Spleen (tissue), 11 donors: Measurements from ENCODE around the gene EIF2S3. TPM values are rescaled to one million over a fixed set of nuclear protein-coding genes. Genes with fewer than 3 reads are reported as not detected.

Experiments
- DNase-seq: peaks from one replicate; pipeline ENCODE4 v3.0.0-alpha.2; 2020
- H3K27ac ChIP-seq, 8 donors: fragments of 200-600 bp; sonication (generic) in 7 of 8; 1 replicate in 4 of 8; 2 replicates in 4 of 8; pipeline versions ENCODE4 v1.5.0 to v1.8.0; 2016 to 2021; ENCODE audit warnings: inconsistent platforms in 4 of 8, mild to moderate bottlenecking in 4 of 8, moderate library complexity in 1 of 8
- H3K27me3 ChIP-seq, 7 donors: fragments of 200-600 bp; sonication (generic) in 6 of 7; replicated peaks in 1 of 7; 1 replicate in 4 of 7; 2 replicates in 3 of 7; pipeline versions ENCODE4 v1.5.0 to v1.8.0; 2016 to 2021; ENCODE audit warnings: inconsistent platforms in 3 of 7, mild to moderate bottlenecking in 1 of 7
- H3K36me3 ChIP-seq, 6 donors: fragments of 200-600 bp; sonication (generic) in 5 of 6; 1 replicate in 4 of 6; 2 replicates in 2 of 6; pipeline versions ENCODE4 v1.5.0 to v1.8.0; 2016 to 2021; ENCODE audit warnings: inconsistent platforms in 2 of 6
- H3K4me1 ChIP-seq, 6 donors: fragments of 200-600 bp; sonication (generic) in 5 of 6; 1 replicate in 3 of 6; 2 replicates in 3 of 6; pipeline versions ENCODE4 v1.5.0 to v1.8.0; 2016 to 2021; ENCODE audit warnings: inconsistent platforms in 3 of 6
- H3K4me3 ChIP-seq, 8 donors: fragments of 200-600 bp; sonication (generic) in 7 of 8; 1 replicate in 4 of 8; 2 replicates in 4 of 8; pipeline versions ENCODE4 v1.5.0 to v1.8.0; 2016 to 2021; ENCODE audit warnings: inconsistent platforms in 4 of 8, mild to moderate bottlenecking in 4 of 8, moderate library complexity in 2 of 8
- H3K9me3 ChIP-seq, 8 donors: fragments of 200-600 bp; sonication (generic) in 7 of 8; 1 replicate in 4 of 8; 2 replicates in 4 of 8; pipeline versions ENCODE4 v1.5.0 to v1.8.0; 2016 to 2021; ENCODE audit warnings: inconsistent platforms in 4 of 8
- CTCF ChIP-seq, 11 experiments: fragments of 200-600 bp in 7 of 11; fragments of 450-650 bp in 4 of 11; sonication (generic) in 4 of 11; IDR thresholded peaks in 8 of 11; conservative IDR thresholded peaks in 3 of 11; 1 replicate in 7 of 11; 2 replicates in 4 of 11; pipeline versions ENCODE4 v1.4.0 to v1.8.0; 2016 to 2021; ENCODE audit warnings: antibody characterized with exemption in 11 of 11, inconsistent platforms in 4 of 11, mild to moderate bottlenecking in 1 of 11
- POLR2A ChIP-seq, 3 donors: fragments of 450-650 bp; IDR thresholded peaks; one replicate each; pipeline ENCODE4 v1.5.1; 2017; ENCODE audit warnings: antibody characterized with exemption in 3 of 3, mild to moderate bottlenecking in 1 of 3
- POLR2AphosphoS5 ChIP-seq, 3 donors: sonication (generic); formaldehyde crosslinking; IDR thresholded peaks; one replicate each; pipeline ENCODE4 v1.5.1; 2017; ENCODE audit warnings: antibody characterized with exemption in 3 of 3
- WGBS, 5 donors: extraction: QIAGEN DNeasy Blood & Tissue Kit in 3 of 5; methylation state at CpG; one replicate each; pipeline versions ENCODE4 v1.1.5 to v1.1.7; 2013 to 2018; 5-methylcytosine and 5-hydroxymethylcytosine counted together
- intact Hi-C: fragments of 100-400 bp; cut with DNase I; formaldehyde crosslinking; loops from one replicate; pipeline ENCODE4 v1.15.0; 2023; ENCODE audit warnings: low total_unique reads
- polyA plus RNA-seq, 3 donors: library from polyadenylated mRNA; stranded (reverse); fragments of 200-250 nt; gene quantifications; one replicate each; pipeline ENCODE4 v1.2.1, GENCODE V29; 2013
- total RNA-seq, 7 donors: library from RNA; depleted of rRNA in 3 of 7; stranded (reverse); fragments of >200 nt in 3 of 7; fragmentation: NEBNext Ultra II Directional in 4 of 7; extraction: Animal tissue kit (Norgen Biotek cat#: 25700) in 4 of 7; gene quantifications; one replicate each; pipeline versions ENCODE4 v1.1.0 to v1.2.1, GENCODE V29; 2016 to 2021
- donor health status: healthy with polysubstance abuse.
- donor health status: DM: no; HTN: no; CAD: no; lungs with moderate emphysema.
- donor health status: DM: no; HTN: no; CAD: no.
- donor health status: Bipolar disorder and iron deficiency.
- donor health status: healthy.
- donor health status: DM: no; HTN: no; CAD: no.
- donor health status: DM: yes; HTN: yes; CAD: no.

EIF2S3 gene
- total and polyA plus RNA-seq, 10 donors, result 67.6 to 207 (median 133) TPM

- 35 to 66% (median 42%) methylated on average over 5 of the region's 5 CpGs for WGBS, 5 donors
- intact Hi-C loops, result loop anchor here (10.0 kb wide), 1 partner anchor 100 kb away; no protein-coding TSS in a partner anchor
- peaks cover 0 to 13% (median 3%) of the 10 kb centered on the region in 6 donors for H3K4me1 ChIP-seq
- no peaks in the 10 kb centered on the region for H3K9me3 ChIP-seq
- no peak for DNase-seq
- H3K27me3 ChIP-seq, result peaks cover 0 to 4% (median 0%) of the 10 kb centered on the region in 7 donors
- TF ChIP-seq CTCF (IDR thresholded peaks at IDR 0.05 in 8 of 11, conservative IDR thresholded peaks at IDR 0.05 in 3 of 11) (no peak), POLR2A (IDR thresholded peaks at IDR 0.05) (no peak), POLR2AphosphoS5 (IDR thresholded peaks at IDR 0.05) (no peak)
- H3K4me3 ChIP-seq, result no peak overlapping the region
- H3K36me3 ChIP-seq, result no peaks in the 10 kb centered on the region
- H3K27ac ChIP-seq, result no peak overlapping the region
Measured at GRCh38 chrX:24014388-24015018, 40.3 kb upstream of the EIF2S3 start.

- no peak overlapping the region for H3K27ac ChIP-seq
- WGBS, 5 donors, result 85 to 99% (median 95%) methylated on average over 5 to 9 of the region's 9 CpGs
- H3K36me3 ChIP-seq, result no peaks in the 10 kb centered on the region
- H3K27me3 ChIP-seq, result peaks cover 0 to 4% (median 0%) of the 10 kb centered on the region in 7 donors
- peaks cover 0 to 37% (median 14%) of the 10 kb centered on the region in 6 donors for H3K4me1 ChIP-seq
- DNase-seq, result no peak
- no peaks in the 10 kb centered on the region for H3K9me3 ChIP-seq
- intact Hi-C loops, result loop anchor here (10.0 kb wide), 1 partner anchor 103 kb away; no protein-coding TSS in a partner anchor
- H3K4me3 ChIP-seq, result no peak overlapping the region
- TF ChIP-seq POLR2A (IDR thresholded peaks at IDR 0.05) (no peak), CTCF (IDR thresholded peaks at IDR 0.05 in 8 of 11, conservative IDR thresholded peaks at IDR 0.05 in 3 of 11) (no peak), POLR2AphosphoS5 (IDR thresholded peaks at IDR 0.05) (no peak)
Measured at GRCh38 chrX:24017674-24018073, 37.1 kb upstream of the EIF2S3 start.

GRCh38 chrX:24018809-24019208 is 35.9 kb upstream of the EIF2S3 start:
- TF ChIP-seq POLR2A (IDR thresholded peaks at IDR 0.05) (no peak), CTCF (IDR thresholded peaks at IDR 0.05 in 8 of 11, conservative IDR thresholded peaks at IDR 0.05 in 3 of 11) (no peak), POLR2AphosphoS5 (IDR thresholded peaks at IDR 0.05) (no peak)
- Histone ChIP-seq H3K27ac (peak overlapping the region in 1 of 8 donors; percentile 5), H3K27me3 (peaks cover 0 to 4% (median 0%) of the 10 kb centered on the region in 7 donors), H3K4me3 (no peak overlapping the region), H3K36me3 (no peaks in the 10 kb centered on the region), H3K9me3 (no peaks in the 10 kb centered on the region), H3K4me1 (peaks cover 0 to 46% (median 15%) of the 10 kb centered on the region in 6 donors)
- no peak for DNase-seq
- intact Hi-C loops, result loop anchor here (10.0 kb wide), 1 partner anchor 104 kb away; no protein-coding TSS in a partner anchor
- WGBS, 5 donors, result 57 to 82% (median 75%) methylated on average over 3 to 4 of the region's 4 CpGs

- H3K4me3 ChIP-seq, result no peak overlapping the region
- H3K27me3 ChIP-seq, result peaks cover 0 to 4% (median 0%) of the 10 kb centered on the region in 7 donors
- H3K27ac ChIP-seq, result peak overlapping the region in 1 of 8 donors; percentile 5
- no peak for TF ChIP-seq POLR2AphosphoS5 (IDR thresholded peaks at IDR 0.05)
- no peaks in the 10 kb centered on the region for H3K36me3 ChIP-seq
- no peaks in the 10 kb centered on the region for H3K9me3 ChIP-seq
- DNase-seq, result no peak
- 62 to 77% (median 72%) methylated on average over 7 of the region's 7 CpGs for WGBS, 5 donors
- intact Hi-C loops, result loop anchor here (10.0 kb wide), 1 partner anchor 105 kb away; no protein-coding TSS in a partner anchor
- peaks cover 0 to 48% (median 15%) of the 10 kb centered on the region in 6 donors for H3K4me1 ChIP-seq
Measured at GRCh38 chrX:24019448-24019847, 35.3 kb upstream of the EIF2S3 start.
